ENCODE results near the gene PRKAR1A.

DNA sequence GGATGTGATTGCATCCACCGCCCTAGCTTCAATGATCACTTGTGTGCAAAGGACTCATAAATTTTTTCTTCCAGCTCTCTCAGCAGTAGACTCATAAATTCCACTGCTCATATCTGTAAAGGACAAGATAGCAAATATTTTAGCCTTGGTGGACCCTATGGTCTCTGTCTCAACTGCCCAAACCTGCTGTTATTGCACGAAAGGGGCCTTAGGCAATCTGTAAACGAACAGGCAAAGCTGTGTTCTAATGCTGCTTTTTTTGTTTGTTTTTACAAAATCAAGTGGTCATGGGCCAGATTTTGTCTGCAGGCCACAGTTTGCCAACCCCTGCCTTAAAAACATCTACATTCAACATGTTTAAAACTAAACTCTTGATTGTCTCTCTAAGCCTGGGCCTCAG is 54.8 kb downstream of the PRKAR1A start:
- no peak for TF ChIP-seq POLR2A (IDR thresholded peaks at IDR 0.05)
- no peak for TF ChIP-seq CTCF (IDR thresholded peaks at IDR 0.05)
- TF ChIP-seq POLR2AphosphoS5 (IDR thresholded peaks at IDR 0.05) = no peak
- TF ChIP-seq EP300 (IDR thresholded peaks at IDR 0.05) = no peak
